HFFc6 (cell line): Measurements from ENCODE around the gene LGALS3BP. TPM values are rescaled to one million over a fixed set of nuclear protein-coding genes. Genes with fewer than 3 reads are reported as not detected.
"Not testable (repeated sequence)": the region's sequence is repeated elsewhere in the genome, so short reads cannot be mapped to it uniquely, and the experiment has no call there.

ENCODE experiments used
- DNase-seq: peaks from one replicate; pipeline ENCODE4 v3.0.0-alpha.2; 2018
- H3K27ac Mint-ChIP-seq: 2 replicates; pipeline ENCODE4 v1.8.0; 2020; ENCODE audit warnings: mild to moderate bottlenecking, mixed read lengths
- H3K27me3 Mint-ChIP-seq: 2 replicates; pipeline ENCODE4 v1.8.0; 2021; ENCODE audit warnings: mild to moderate bottlenecking, moderate library complexity, mixed read lengths; ENCODE audit not compliant: insufficient read depth
- H3K36me3 Mint-ChIP-seq: 2 replicates; pipeline ENCODE4 v1.8.0; 2021; ENCODE audit warnings: low read depth, mixed read lengths
- H3K4me1 Mint-ChIP-seq: 2 replicates; pipeline ENCODE4 v1.8.0; 2020; ENCODE audit warnings: low read depth, mixed read lengths
- H3K4me3 Mint-ChIP-seq: 2 replicates; pipeline ENCODE4 v1.8.0; 2020; ENCODE audit warnings: mild to moderate bottlenecking, moderate library complexity, mixed read lengths
- H3K9me3 Mint-ChIP-seq: 2 replicates; pipeline ENCODE4 v1.8.0; 2020; ENCODE audit warnings: mild to moderate bottlenecking, mixed read lengths
- total RNA-seq, 6 experiments: library from RNA; stranded (reverse); fragmentation: NEBNext Ultra II Directional; extraction: Animal tissue kit (Norgen Biotek cat#: 25700); gene quantifications; 2 replicates in 1 of 6; 3 replicates in 5 of 6; pipeline ENCODE4 v1.2.3, GENCODE V29; 2021
- TF ChIP-seq, protein P1 (sequence below): fragments of 200-600 bp; sonication (generic); IDR thresholded peaks from 2 replicates; pipeline ENCODE4 v1.5.0; 2021; ENCODE audit warnings: antibody characterized with exemption, mild to moderate bottlenecking

LGALS3BP gene
- total RNA-seq, 6 experiments from 2014 or later, result 31.1 to 46.4 (median 43.4) TPM

DNA sequence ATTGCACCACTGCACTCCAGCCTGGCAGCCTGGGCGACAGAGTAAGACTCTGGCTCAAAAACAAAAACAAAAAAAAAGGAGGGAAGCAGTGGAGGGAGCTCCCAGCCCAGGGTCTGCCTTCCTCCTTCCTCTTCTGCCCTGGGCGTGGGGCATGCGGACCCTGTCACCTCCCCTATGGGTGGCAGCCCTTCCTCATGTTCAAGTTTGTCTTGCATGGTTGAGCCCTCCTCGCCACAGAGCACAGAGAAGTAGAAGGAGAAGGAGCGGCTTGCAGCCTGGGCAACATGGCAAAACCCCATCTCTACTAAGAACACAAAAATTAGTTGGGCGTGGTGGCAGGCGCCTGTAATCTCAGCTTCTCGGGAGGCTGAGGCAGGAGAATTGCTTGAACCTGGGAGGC is 33.1 kb downstream of the LGALS3BP start:
- H3K36me3 Mint-ChIP-seq, result peaks cover 17% of the 10 kb centered on the region
- no peak for DNase-seq
- H3K27me3 Mint-ChIP-seq, result peaks cover 17% of the 10 kb centered on the region
- no peak overlapping the region for H3K27ac Mint-ChIP-seq
- TF ChIP-seq, protein P1, sequence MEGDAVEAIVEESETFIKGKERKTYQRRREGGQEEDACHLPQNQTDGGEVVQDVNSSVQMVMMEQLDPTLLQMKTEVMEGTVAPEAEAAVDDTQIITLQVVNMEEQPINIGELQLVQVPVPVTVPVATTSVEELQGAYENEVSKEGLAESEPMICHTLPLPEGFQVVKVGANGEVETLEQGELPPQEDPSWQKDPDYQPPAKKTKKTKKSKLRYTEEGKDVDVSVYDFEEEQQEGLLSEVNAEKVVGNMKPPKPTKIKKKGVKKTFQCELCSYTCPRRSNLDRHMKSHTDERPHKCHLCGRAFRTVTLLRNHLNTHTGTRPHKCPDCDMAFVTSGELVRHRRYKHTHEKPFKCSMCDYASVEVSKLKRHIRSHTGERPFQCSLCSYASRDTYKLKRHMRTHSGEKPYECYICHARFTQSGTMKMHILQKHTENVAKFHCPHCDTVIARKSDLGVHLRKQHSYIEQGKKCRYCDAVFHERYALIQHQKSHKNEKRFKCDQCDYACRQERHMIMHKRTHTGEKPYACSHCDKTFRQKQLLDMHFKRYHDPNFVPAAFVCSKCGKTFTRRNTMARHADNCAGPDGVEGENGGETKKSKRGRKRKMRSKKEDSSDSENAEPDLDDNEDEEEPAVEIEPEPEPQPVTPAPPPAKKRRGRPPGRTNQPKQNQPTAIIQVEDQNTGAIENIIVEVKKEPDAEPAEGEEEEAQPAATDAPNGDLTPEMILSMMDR, result no peak
- no peaks in the 10 kb centered on the region for H3K4me1 Mint-ChIP-seq
- H3K4me3 Mint-ChIP-seq, result no peak overlapping the region
- H3K9me3 Mint-ChIP-seq, result peaks cover 23% of the 10 kb centered on the region

GRCh38 chr17:78946131-78946530 is 33.6 kb downstream of the LGALS3BP start:
- Mint-ChIP-seq H3K27ac (no peak overlapping the region), H3K27me3 (peaks cover 13% of the 10 kb centered on the region), H3K4me1 (no peaks in the 10 kb centered on the region), H3K4me3 (no peak overlapping the region), H3K36me3 (peaks cover 13% of the 10 kb centered on the region), H3K9me3 (peaks cover 18% of the 10 kb centered on the region)
- TF ChIP-seq, protein P1, result no peak
- DNase-seq, result no peak

- not testable (repeated sequence) for H3K27ac Mint-ChIP-seq, H3K36me3 Mint-ChIP-seq, H3K4me3 Mint-ChIP-seq, H3K4me1 Mint-ChIP-seq, DNase-seq
- H3K9me3 Mint-ChIP-seq, result peaks cover 12% of the 10 kb centered on the region
- peaks cover 13% of the 10 kb centered on the region for H3K27me3 Mint-ChIP-seq
These were observed 34.3 kb downstream of the LGALS3BP start for GRCh38 chr17:78945455-78945854.

GRCh38 chr17:78944956-78945355 is 34.8 kb downstream of the LGALS3BP start:
- DNase-seq, result no peak
- Mint-ChIP-seq H3K4me1 (no peaks in the 10 kb centered on the region), H3K27ac (no peak overlapping the region), H3K9me3 (peaks cover 7% of the 10 kb centered on the region), H3K4me3 (no peak overlapping the region), H3K36me3 (peaks cover 2% of the 10 kb centered on the region; the same call in 1 of the 2 replicates), H3K27me3 (peaks cover 13% of the 10 kb centered on the region)
- TF ChIP-seq, protein P1, result no peak

- TF ChIP-seq, protein P1, result no peak
- Mint-ChIP-seq H3K4me1 (no peaks in the 10 kb centered on the region), H3K27me3 (peaks cover 7% of the 10 kb centered on the region), H3K27ac (no peak overlapping the region), H3K4me3 (no peak overlapping the region), H3K9me3 (no peaks in the 10 kb centered on the region), H3K36me3 (no peaks in the 10 kb centered on the region)
- no peak for DNase-seq
These were observed 35.7 kb downstream of the LGALS3BP start for GRCh38 chr17:78944026-78944425.

DNA sequence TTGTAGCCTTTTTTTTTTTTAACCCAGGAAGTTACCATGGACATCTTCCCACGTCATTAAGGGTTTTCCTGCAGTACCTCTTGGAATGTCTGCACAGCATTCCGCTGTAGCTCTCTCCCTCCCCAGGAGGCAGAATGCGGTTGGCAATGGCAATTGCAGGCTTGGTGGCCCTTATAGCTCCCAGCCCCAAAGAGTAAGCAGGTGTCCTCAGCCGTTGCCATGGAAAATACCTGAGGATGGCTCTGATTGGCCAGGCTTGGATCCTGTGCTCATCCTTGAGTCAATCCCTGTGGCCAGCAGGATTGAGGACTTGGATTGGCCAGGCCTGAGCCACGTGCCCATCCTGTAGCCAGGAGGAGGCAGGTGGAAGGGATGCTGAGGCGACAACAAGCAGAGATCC is 39.0 kb downstream of the LGALS3BP start:
- Mint-ChIP-seq H3K36me3 (no peaks in the 10 kb centered on the region), H3K4me1 (peaks cover 14% of the 10 kb centered on the region), H3K4me3 (no peak overlapping the region), H3K27me3 (peaks cover 2% of the 10 kb centered on the region; the same call in 1 of the 2 replicates), H3K9me3 (no peaks in the 10 kb centered on the region), H3K27ac (no peak overlapping the region)
- no peak for DNase-seq
- TF ChIP-seq, protein P1, result no peak
